A673 (cell line): ENCODE measurements around the gene ITSN2.

Experiments
- CTCF ChIP-seq: fragments of 300-800, 200-600 bp; sonication (generic); conservative IDR thresholded peaks from 2 replicates; pipeline ENCODE4 v1.5.1; 2017; ENCODE audit warnings: low read depth, mild to moderate bottlenecking, antibody characterized with exemption, low read length, moderate library complexity, mixed read lengths
- EZH2 ChIP-seq: fragments of 200-600 bp; sonication (generic); IDR thresholded peaks from 2 replicates; pipeline ENCODE4 v1.6.1; 2017; ENCODE audit warnings: borderline replicate concordance, low read depth, mild to moderate bottlenecking, mixed read lengths, antibody characterized with exemption, low read length; ENCODE audit not compliant: poor library complexity, severe bottlenecking

DNA sequence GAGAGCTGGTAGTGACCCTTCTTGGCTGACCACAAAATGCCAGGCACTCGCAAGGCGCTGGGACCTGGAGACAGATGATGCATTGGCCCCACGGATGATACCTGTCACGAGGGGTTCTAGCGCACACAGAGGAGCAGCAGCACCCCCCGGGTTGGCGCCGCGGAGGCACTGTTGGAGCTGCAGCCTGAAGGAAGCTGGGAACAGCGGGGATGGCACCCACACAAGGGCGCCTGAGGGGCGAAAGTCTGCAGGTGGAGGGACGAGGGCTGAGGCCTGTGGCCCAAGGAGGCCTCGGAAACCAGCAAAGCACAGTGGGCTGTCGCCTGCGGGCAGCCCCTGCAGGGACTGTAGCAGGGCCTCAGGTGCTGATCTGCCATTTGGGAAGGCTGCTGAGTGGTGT is 151.8 kb downstream of the ITSN2 start:
- TF ChIP-seq CTCF (no peak), EZH2 (no peak)
